OCI-LY1 (cell line): Measurements from ENCODE around the gene ZNRF3.

ENCODE experiments used
- CTCF ChIP-seq: fragments of 200-600 bp; sonication (generic), shearing (Covaris generic); IDR thresholded peaks from 2 replicates; pipeline ENCODE4 v1.5.1; 2017; ENCODE audit warnings: mild to moderate bottlenecking, antibody characterized with exemption, low read length, moderate library complexity, mixed read lengths
- EZH2 ChIP-seq: fragments of 200-600 bp; sonication (generic), shearing (Covaris generic); IDR thresholded peaks from 2 replicates; pipeline ENCODE4 v1.8.0; 2017; ENCODE audit warnings: borderline replicate concordance, mixed run types, mild to moderate bottlenecking, antibody characterized with exemption, low read length, moderate library complexity, mixed read lengths

GRCh38 chr22:28927630-28928029, 44.3 kb downstream of the ZNRF3 start:
- TF ChIP-seq EZH2: no peak
- TF ChIP-seq CTCF: no peak
